B cell (primary cell): Measurements from ENCODE around the gene CNTNAP2.
"Not testable (repeated sequence)": the region's sequence is repeated elsewhere in the genome, so short reads cannot be mapped to it uniquely, and the experiment has no call there.

ENCODE experiments used
- EZH2 ChIP-seq: IDR thresholded peaks from 2 replicates; pipeline ENCODE4 v1.6.1; 2012; ENCODE audit warnings: borderline replicate concordance, low read depth, mild to moderate bottlenecking, moderate library complexity, low read length; ENCODE audit not compliant: insufficient read depth, poor library complexity, severe bottlenecking
- TF ChIP-seq, protein P1 (sequence below): fragments of 200-600 bp; IDR thresholded peaks from one replicate; pipeline ENCODE4 v1.8.0; 2022; ENCODE audit warnings: antibody characterized with exemption, mild to moderate bottlenecking

GRCh38 chr7:148078111-148078510, 1961.5 kb downstream of the CNTNAP2 start:
- TF ChIP-seq, protein P1, sequence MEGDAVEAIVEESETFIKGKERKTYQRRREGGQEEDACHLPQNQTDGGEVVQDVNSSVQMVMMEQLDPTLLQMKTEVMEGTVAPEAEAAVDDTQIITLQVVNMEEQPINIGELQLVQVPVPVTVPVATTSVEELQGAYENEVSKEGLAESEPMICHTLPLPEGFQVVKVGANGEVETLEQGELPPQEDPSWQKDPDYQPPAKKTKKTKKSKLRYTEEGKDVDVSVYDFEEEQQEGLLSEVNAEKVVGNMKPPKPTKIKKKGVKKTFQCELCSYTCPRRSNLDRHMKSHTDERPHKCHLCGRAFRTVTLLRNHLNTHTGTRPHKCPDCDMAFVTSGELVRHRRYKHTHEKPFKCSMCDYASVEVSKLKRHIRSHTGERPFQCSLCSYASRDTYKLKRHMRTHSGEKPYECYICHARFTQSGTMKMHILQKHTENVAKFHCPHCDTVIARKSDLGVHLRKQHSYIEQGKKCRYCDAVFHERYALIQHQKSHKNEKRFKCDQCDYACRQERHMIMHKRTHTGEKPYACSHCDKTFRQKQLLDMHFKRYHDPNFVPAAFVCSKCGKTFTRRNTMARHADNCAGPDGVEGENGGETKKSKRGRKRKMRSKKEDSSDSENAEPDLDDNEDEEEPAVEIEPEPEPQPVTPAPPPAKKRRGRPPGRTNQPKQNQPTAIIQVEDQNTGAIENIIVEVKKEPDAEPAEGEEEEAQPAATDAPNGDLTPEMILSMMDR: not testable (repeated sequence)
- not testable (repeated sequence) for TF ChIP-seq EZH2
